Lower leg skin (tissue), 4 donors: ENCODE results near the gene CLCN6. TPM values are rescaled to one million over a fixed set of nuclear protein-coding genes. Genes with fewer than 3 reads are reported as not detected.

Source experiments
- DNase-seq, 2 donors: peaks; one replicate each; pipeline ENCODE4 v3.0.0-alpha.2; 2019; ENCODE audit warnings: low spot score in 2 of 2
- H3K4me3 ChIP-seq: fragments of 200-600 bp; sonication (generic); 2 replicates; pipeline ENCODE4 v1.5.1; 2017; ENCODE audit warnings: mild to moderate bottlenecking, low read depth; ENCODE audit not compliant: poor library complexity, severe bottlenecking
- CTCF ChIP-seq, 3 donors: fragments of 450-650 bp; IDR thresholded peaks; one replicate each; pipeline ENCODE4 v1.5.1; 2016; ENCODE audit warnings: antibody characterized with exemption in 3 of 3, mild to moderate bottlenecking in 3 of 3, moderate library complexity in 2 of 3
- POLR2A ChIP-seq, 2 donors: fragments of 450-650 bp; IDR thresholded peaks; one replicate each; pipeline ENCODE4 v1.6.1; 2016 to 2017; ENCODE audit warnings: antibody characterized with exemption in 2 of 2, mild to moderate bottlenecking in 1 of 2, moderate library complexity in 1 of 2
- WGBS, 2 donors: methylation state at CpG; one replicate each; pipeline ENCODE4 v1.1.5; 2018; 5-methylcytosine and 5-hydroxymethylcytosine counted together
- intact Hi-C: fragments of 100-400 bp; cut with DNase I; formaldehyde crosslinking; loops from one replicate; pipeline ENCODE4 v1.15.0; 2023; ENCODE audit warnings: low total_unique reads
- total RNA-seq, 4 donors: library from RNA; depleted of rRNA; stranded (reverse); fragments of >200 nt; gene quantifications; one replicate each; pipeline ENCODE4 v1.1.0, GENCODE V29; 2016

The CLCN6 gene
- total RNA-seq, 4 donors from 2014 or later = 7.0 to 12.4 (median 10.9) TPM

GRCh38 chr1:11795238-11795890 lies 10.6 kb upstream of the CLCN6 start:
- intact Hi-C loops = no loop called here
- no peak for TF ChIP-seq POLR2A (IDR thresholded peaks at IDR 0.05)
- TF ChIP-seq CTCF (IDR thresholded peaks at IDR 0.05) = no peak
- no peak for DNase-seq
- WGBS, 2 donors = 85 to 92% methylated on average over 14 of the region's 14 CpGs
- no peak overlapping the region for H3K4me3 ChIP-seq

- no peak overlapping the region for H3K4me3 ChIP-seq
- no peak for DNase-seq
- WGBS, 2 donors = 81 to 90% methylated on average over 15 of the region's 15 CpGs
- intact Hi-C loops = no loop called here
- TF ChIP-seq POLR2A (IDR thresholded peaks at IDR 0.05) (no peak), CTCF (IDR thresholded peaks at IDR 0.05) (no peak)
Measured at GRCh38 chr1:11796036-11796828, 9.8 kb upstream of the CLCN6 start.

- no peak for TF ChIP-seq CTCF (IDR thresholded peaks at IDR 0.05)
- no peak for TF ChIP-seq POLR2A (IDR thresholded peaks at IDR 0.05)
- H3K4me3 ChIP-seq = no peak overlapping the region
- WGBS, 2 donors = 71 to 87% methylated on average over 6 of the region's 6 CpGs
- intact Hi-C loops = no loop called here
- no peak for DNase-seq
Measured at GRCh38 chr1:11797525-11798216, 8.3 kb upstream of the CLCN6 start.

GRCh38 chr1:11799099-11799498 lies 6.9 kb upstream of the CLCN6 start:
- 87 to 92% methylated on average over 5 of the region's 5 CpGs for WGBS, 2 donors
- intact Hi-C loops = no loop called here
- no peak for DNase-seq
- no peak overlapping the region for H3K4me3 ChIP-seq
- TF ChIP-seq CTCF (IDR thresholded peaks at IDR 0.05) (no peak), POLR2A (IDR thresholded peaks at IDR 0.05) (no peak)

- intact Hi-C loops = no loop called here
- 92% methylated on average over 9 of the region's 9 CpGs for WGBS, 2 donors
- TF ChIP-seq POLR2A (IDR thresholded peaks at IDR 0.05) (no peak), CTCF (IDR thresholded peaks at IDR 0.05) (no peak)
- no peak overlapping the region for H3K4me3 ChIP-seq
- no peak for DNase-seq
Measured at GRCh38 chr1:11799896-11800295, 6.1 kb upstream of the CLCN6 start.
